Vagina (tissue), 2 donors: ENCODE results near the gene KIF26A.

Experiments used
- CTCF ChIP-seq, 3 experiments: fragments of 450-650 bp in 2 of 3; fragments of 200-600 bp in 1 of 3; sonication (generic) in 1 of 3; IDR thresholded peaks; one replicate each; pipeline ENCODE4 v1.5.1; 2017 to 2019; ENCODE audit warnings: antibody characterized with exemption in 3 of 3, mild to moderate bottlenecking in 2 of 3, moderate library complexity in 2 of 3
- POLR2A ChIP-seq, 2 donors: fragments of 450-650 bp; IDR thresholded peaks; one replicate each; pipeline ENCODE4 v1.6.1; 2017; ENCODE audit warnings: antibody characterized with exemption in 2 of 2, mild to moderate bottlenecking in 2 of 2, moderate library complexity in 2 of 2
- POLR2AphosphoS5 ChIP-seq, 2 donors: sonication (generic); formaldehyde crosslinking; IDR thresholded peaks; one replicate each; pipeline ENCODE4 v1.9.0; 2017; ENCODE audit warnings: antibody characterized with exemption in 2 of 2, mild to moderate bottlenecking in 2 of 2, low read depth in 1 of 2; ENCODE audit not compliant: insufficient read depth in 1 of 2

- TF ChIP-seq POLR2A (IDR thresholded peaks at IDR 0.05), result no peak
- no peak for TF ChIP-seq CTCF (IDR thresholded peaks at IDR 0.05)
- no peak for TF ChIP-seq POLR2AphosphoS5 (IDR thresholded peaks at IDR 0.05; ENCODE audit: insufficient read depth in 1 of 2, low read depth in 1 of 2)
Observed at GRCh38 chr14:104200106-104200505, 61.7 kb downstream of the KIF26A start.
